GM23248 (cell line): ENCODE data around the gene ESYT2.

ENCODE experiments used
- EZH2 ChIP-seq: fragments of 200-600 bp; sonication (generic); IDR thresholded peaks from 2 replicates; pipeline ENCODE4 v1.6.1; 2018; ENCODE audit warnings: antibody characterized with exemption, mild to moderate bottlenecking; ENCODE audit not compliant: insufficient read depth, poor library complexity, severe bottlenecking
- EZH2phosphoT487 ChIP-seq: fragments of 200-600 bp; sonication (generic); IDR thresholded peaks from 2 replicates; pipeline ENCODE4 v1.6.1; 2018; ENCODE audit warnings: antibody characterized with exemption, moderate library complexity, mild to moderate bottlenecking, low read depth; ENCODE audit not compliant: insufficient read depth

DNA sequence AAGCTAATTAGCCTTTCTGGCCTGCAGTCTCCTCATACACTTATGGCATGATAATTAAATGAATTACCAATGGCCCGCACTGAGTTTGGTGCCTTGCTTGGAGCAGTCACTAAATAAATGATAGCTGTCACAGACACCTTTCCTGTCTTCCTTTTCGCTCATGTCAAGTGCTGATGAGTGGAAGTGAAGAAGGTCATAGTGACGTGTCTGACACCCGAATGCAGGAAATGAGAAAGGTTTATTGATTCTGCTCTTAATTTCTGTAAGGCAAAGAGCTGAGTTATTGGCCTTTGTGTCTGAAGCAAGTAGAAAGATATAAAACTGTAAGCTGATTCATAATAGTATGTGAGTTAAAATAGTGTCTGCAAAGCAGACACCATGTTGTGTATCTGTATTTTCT lies 13.2 kb upstream of the ESYT2 start:
- TF ChIP-seq EZH2phosphoT487 = no peak
- no peak for TF ChIP-seq EZH2
